Endodermal cell (in vitro differentiated cells): ENCODE results near the gene FOXQ1. TPM values are rescaled to one million over a fixed set of nuclear protein-coding genes. Genes with fewer than 3 reads are reported as not detected.

ENCODE experiments used
- DNase-seq: peaks from one replicate; pipeline ENCODE4 v3.0.0-alpha.2; 2017
- H3K27ac ChIP-seq: 2 replicates; pipeline ENCODE4 v1.5.1; 2013; ENCODE audit warnings: mild to moderate bottlenecking, low read depth, low read length, moderate library complexity
- H3K27me3 ChIP-seq: 2 replicates; pipeline ENCODE4 v1.6.1; 2013; ENCODE audit warnings: mild to moderate bottlenecking, low read length, moderate library complexity; ENCODE audit not compliant: insufficient read depth, control insufficient read depth, poor library complexity, severe bottlenecking
- H3K36me3 ChIP-seq: 2 replicates; pipeline ENCODE4 v1.7.0; 2013; ENCODE audit warnings: mild to moderate bottlenecking, low read length, moderate library complexity; ENCODE audit not compliant: control insufficient read depth, insufficient read depth
- H3K4me1 ChIP-seq: one replicate; pipeline ENCODE4 v1.7.0; 2013; ENCODE audit warnings: low read length; ENCODE audit not compliant: control insufficient read depth, insufficient read depth
- H3K4me3 ChIP-seq: 2 replicates; pipeline ENCODE4 v1.5.1; 2013; ENCODE audit warnings: mild to moderate bottlenecking, low read length, moderate library complexity
- H3K9ac ChIP-seq: 2 replicates; pipeline ENCODE4 v1.6.1; 2013; ENCODE audit warnings: mild to moderate bottlenecking, low read length, moderate library complexity; ENCODE audit not compliant: poor library complexity, severe bottlenecking; ENCODE audit errors: extremely low read depth
- H3K9me3 ChIP-seq: 2 replicates; pipeline ENCODE4 v1.6.1; 2013; ENCODE audit warnings: mild to moderate bottlenecking, low read length, moderate library complexity; ENCODE audit not compliant: control insufficient read depth
- H3K27ac Mint-ChIP-seq: 2 replicates; pipeline ENCODE4 v1.8.0; 2020; ENCODE audit warnings: mixed read lengths
- H3K27me3 Mint-ChIP-seq: 2 replicates; pipeline ENCODE4 v1.8.0; 2021; ENCODE audit warnings: mild to moderate bottlenecking, mixed read lengths; ENCODE audit not compliant: insufficient read depth
- H3K36me3 Mint-ChIP-seq: 2 replicates; pipeline ENCODE4 v1.8.0; 2020; ENCODE audit warnings: low read depth, mixed read lengths
- H3K4me1 Mint-ChIP-seq: 2 replicates; pipeline ENCODE4 v1.8.0; 2020; ENCODE audit warnings: mixed read lengths
- H3K4me3 Mint-ChIP-seq: 2 replicates; pipeline ENCODE4 v1.8.0; 2020; ENCODE audit warnings: mild to moderate bottlenecking, moderate library complexity, mixed read lengths
- H3K9me3 Mint-ChIP-seq: 2 replicates; pipeline ENCODE4 v1.8.0; 2020; ENCODE audit warnings: mild to moderate bottlenecking, mixed read lengths
- WGBS, 2 experiments: methylation state at CpG; one replicate each; pipeline versions ENCODE4 v1.1.5 to v1.1.7; 2013; ENCODE audit warnings: missing lambda C conversion rate in 2 of 2, mixed read lengths in 1 of 2; ENCODE audit not compliant: insufficient coverage in 1 of 2, insufficient read length in 1 of 2; 5-methylcytosine and 5-hydroxymethylcytosine counted together
- total RNA-seq, 2 donors: library from RNA; stranded (reverse); fragmentation: NEBNext Ultra II Directional in 1 of 2; extraction: Animal tissue kit (Norgen Biotek cat#: 25700) in 1 of 2; gene quantifications; 2 replicates in 1 of 2; 3 replicates in 1 of 2; pipeline ENCODE4 v1.2.1, GENCODE V29; 2021
- TF ChIP-seq, protein P1 (sequence below): fragments of 200-600 bp; sonication (generic); conservative IDR thresholded peaks from 2 replicates; pipeline ENCODE4 v1.5.0; 2021; ENCODE audit warnings: antibody characterized with exemption, mild to moderate bottlenecking

Gene FOXQ1
- total RNA-seq, 2 donors from 2014 or later, result 7.8 to 41.3 TPM

DNA sequence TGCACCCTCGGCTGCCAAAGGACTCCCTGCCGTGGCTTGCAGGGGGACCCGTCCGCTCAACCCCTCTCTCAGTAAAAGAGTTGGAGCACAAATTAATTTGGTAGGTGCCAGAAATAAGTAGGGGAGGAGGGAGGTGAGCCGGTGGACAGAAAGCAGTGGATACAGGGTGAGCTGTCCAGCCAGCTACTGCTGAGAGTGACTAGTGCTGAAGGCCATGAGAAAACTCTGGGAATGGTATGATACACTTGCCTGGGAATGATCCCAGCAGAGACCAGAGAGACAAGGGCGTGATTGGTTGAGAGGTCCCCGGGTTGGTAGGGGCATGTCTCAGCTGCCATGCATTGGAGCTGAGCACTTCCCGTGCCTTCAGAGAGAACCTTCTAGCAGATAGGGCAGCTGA is 15.7 kb downstream of the FOXQ1 start:
- peaks cover 31% of the 10 kb centered on the region for H3K9me3 Mint-ChIP-seq
- H3K4me1 ChIP-seq, result no peaks in the 10 kb centered on the region
- no peaks in the 10 kb centered on the region for H3K27me3 ChIP-seq
- H3K4me1 Mint-ChIP-seq, result peaks cover 11% of the 10 kb centered on the region
- H3K27ac Mint-ChIP-seq, result no peak overlapping the region
- DNase-seq, result no peak
- no peaks in the 10 kb centered on the region for H3K36me3 ChIP-seq
- H3K9me3 ChIP-seq, result peaks cover 32% of the 10 kb centered on the region
- no peak overlapping the region for H3K4me3 Mint-ChIP-seq
- peaks cover 7% of the 10 kb centered on the region for H3K27me3 Mint-ChIP-seq
- no peak overlapping the region for H3K9ac ChIP-seq
- peaks cover 7% of the 10 kb centered on the region for H3K36me3 Mint-ChIP-seq
- H3K27ac ChIP-seq, result no peak overlapping the region
- 90 to 94% methylated on average over 6 to 8 of the region's 8 CpGs for WGBS, 2 experiments
- TF ChIP-seq, protein P1, sequence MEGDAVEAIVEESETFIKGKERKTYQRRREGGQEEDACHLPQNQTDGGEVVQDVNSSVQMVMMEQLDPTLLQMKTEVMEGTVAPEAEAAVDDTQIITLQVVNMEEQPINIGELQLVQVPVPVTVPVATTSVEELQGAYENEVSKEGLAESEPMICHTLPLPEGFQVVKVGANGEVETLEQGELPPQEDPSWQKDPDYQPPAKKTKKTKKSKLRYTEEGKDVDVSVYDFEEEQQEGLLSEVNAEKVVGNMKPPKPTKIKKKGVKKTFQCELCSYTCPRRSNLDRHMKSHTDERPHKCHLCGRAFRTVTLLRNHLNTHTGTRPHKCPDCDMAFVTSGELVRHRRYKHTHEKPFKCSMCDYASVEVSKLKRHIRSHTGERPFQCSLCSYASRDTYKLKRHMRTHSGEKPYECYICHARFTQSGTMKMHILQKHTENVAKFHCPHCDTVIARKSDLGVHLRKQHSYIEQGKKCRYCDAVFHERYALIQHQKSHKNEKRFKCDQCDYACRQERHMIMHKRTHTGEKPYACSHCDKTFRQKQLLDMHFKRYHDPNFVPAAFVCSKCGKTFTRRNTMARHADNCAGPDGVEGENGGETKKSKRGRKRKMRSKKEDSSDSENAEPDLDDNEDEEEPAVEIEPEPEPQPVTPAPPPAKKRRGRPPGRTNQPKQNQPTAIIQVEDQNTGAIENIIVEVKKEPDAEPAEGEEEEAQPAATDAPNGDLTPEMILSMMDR, result no peak
- H3K4me3 ChIP-seq, result no peak overlapping the region

DNA sequence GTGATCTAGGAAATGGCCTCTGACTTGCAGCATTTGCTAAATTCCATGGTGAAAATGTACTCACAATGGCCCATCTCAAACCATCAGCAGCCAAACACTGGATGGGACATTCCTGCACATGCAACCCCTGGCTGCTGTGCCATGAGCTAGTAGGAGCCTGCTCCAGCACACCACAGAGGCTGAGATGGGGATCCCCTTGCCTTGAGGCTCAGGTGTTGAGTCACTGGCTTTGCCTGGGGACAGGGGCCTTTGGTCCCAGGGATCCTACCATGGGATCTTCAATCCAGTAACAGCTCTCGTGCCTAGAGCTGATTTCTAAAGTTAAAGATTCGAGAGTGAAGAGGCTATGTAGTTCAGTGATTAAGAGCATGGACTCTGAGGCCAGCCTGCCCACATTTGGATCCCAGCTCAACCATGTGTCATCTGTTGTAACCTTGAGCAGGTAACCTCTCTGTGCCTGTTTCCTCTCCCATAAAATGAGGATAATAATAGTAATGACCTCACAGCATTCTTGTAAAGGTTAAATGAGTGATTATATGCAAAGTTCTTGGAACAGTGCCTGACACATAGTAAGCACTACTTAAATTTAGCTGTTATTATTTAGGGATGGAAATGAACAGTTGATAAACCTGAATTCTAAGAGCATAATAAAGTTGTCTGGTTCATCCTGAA is 16.4 kb downstream of the FOXQ1 start:
- TF ChIP-seq, protein P1, result no peak
- Histone ChIP-seq H3K27me3 (no peaks in the 10 kb centered on the region), H3K4me3 (no peak overlapping the region), H3K27ac (no peak overlapping the region), H3K9ac (no peak overlapping the region), H3K4me1 (no peaks in the 10 kb centered on the region), H3K9me3 (peaks cover 33% of the 10 kb centered on the region), H3K36me3 (no peaks in the 10 kb centered on the region)
- DNase-seq, result no peak
- H3K27ac Mint-ChIP-seq, result no peak overlapping the region
- H3K9me3 Mint-ChIP-seq, result peaks cover 33% of the 10 kb centered on the region
- no peak overlapping the region for H3K4me3 Mint-ChIP-seq
- peaks cover 14% of the 10 kb centered on the region for H3K4me1 Mint-ChIP-seq
- H3K27me3 Mint-ChIP-seq, result peaks cover 7% of the 10 kb centered on the region
- 94 to 100% methylated on average over 2 of the region's 2 CpGs for WGBS, 2 experiments
- peaks cover 7% of the 10 kb centered on the region for H3K36me3 Mint-ChIP-seq

DNA sequence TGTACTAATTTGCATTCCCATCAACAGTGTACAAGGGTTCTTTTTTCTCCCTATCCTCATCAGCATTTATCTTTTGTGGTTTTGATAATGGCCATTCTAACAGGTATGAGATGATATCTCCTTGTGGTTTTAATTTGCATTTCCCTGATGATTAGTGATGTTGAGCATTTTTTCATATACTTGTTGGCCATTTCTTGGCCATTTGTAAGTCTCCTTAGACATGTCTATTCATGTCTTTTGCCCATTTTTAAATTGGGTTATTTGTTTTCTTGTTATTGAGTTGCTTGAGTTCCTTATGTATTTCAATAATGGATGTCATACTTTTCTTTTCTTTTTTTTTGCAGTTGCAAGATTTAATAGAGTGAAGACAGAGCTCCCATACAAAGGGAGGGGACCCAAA is 17.8 kb downstream of the FOXQ1 start:
- H3K4me3 Mint-ChIP-seq, result no peak overlapping the region
- TF ChIP-seq, protein P1, result no peak
- H3K9ac ChIP-seq, result no peak overlapping the region
- H3K4me1 Mint-ChIP-seq, result peaks cover 24% of the 10 kb centered on the region
- H3K4me1 ChIP-seq, result no peaks in the 10 kb centered on the region
- peaks cover 7% of the 10 kb centered on the region for H3K36me3 Mint-ChIP-seq
- peaks cover 33% of the 10 kb centered on the region for H3K9me3 ChIP-seq
- H3K27ac Mint-ChIP-seq, result no peak overlapping the region
- H3K36me3 ChIP-seq, result no peaks in the 10 kb centered on the region
- no peak overlapping the region for H3K4me3 ChIP-seq
- peaks cover 2% of the 10 kb centered on the region for H3K27me3 Mint-ChIP-seq
- DNase-seq, result no peak
- H3K9me3 Mint-ChIP-seq, result peaks cover 33% of the 10 kb centered on the region
- H3K27ac ChIP-seq, result no peak overlapping the region
- H3K27me3 ChIP-seq, result no peaks in the 10 kb centered on the region
